Kidney (tissue), 22 donors: Measurements from ENCODE around the gene NKIRAS2. TPM values are rescaled to one million over a fixed set of nuclear protein-coding genes. Genes with fewer than 3 reads are reported as not detected.

ENCODE experiments used
- DNase-seq, 5 donors: peaks; one replicate each; pipeline ENCODE4 v3.0.0-alpha.2; 2013 to 2020
- FAIRE-seq: peaks from 2 replicates; lab custom pipeline; 2012; peaks lifted over from hg19 to GRCh38; lab: Jason Lieb, UNC
- H3K27ac ChIP-seq, 2 donors: one replicate each; pipeline ENCODE4 v1.7.0; 2013; ENCODE audit warnings: low read depth in 2 of 2, low read length in 2 of 2, inconsistent platforms in 1 of 2
- H3K27me3 ChIP-seq: one replicate; pipeline ENCODE4 v1.7.1; 2013; ENCODE audit warnings: low read length, inconsistent platforms; ENCODE audit not compliant: control insufficient read depth, insufficient read depth
- H3K36me3 ChIP-seq, 3 donors: one replicate each; pipeline versions ENCODE4 v1.7.0 to v1.7.1; 2013; ENCODE audit warnings: low read length in 3 of 3, control low read depth in 1 of 3, inconsistent platforms in 1 of 3; ENCODE audit not compliant: insufficient read depth in 3 of 3, control insufficient read depth in 2 of 3
- H3K4me1 ChIP-seq, 3 donors: one replicate each; pipeline versions ENCODE4 v1.7.0 to v1.7.1; 2013; ENCODE audit warnings: low read length in 3 of 3, inconsistent platforms in 1 of 3, low read depth in 1 of 3; ENCODE audit not compliant: control insufficient read depth in 2 of 3, insufficient read depth in 2 of 3
- H3K4me3 ChIP-seq, 3 donors: one replicate each; pipeline versions ENCODE4 v1.7.0 to v1.8.1; 2013; ENCODE audit warnings: low read length in 3 of 3, control low read depth in 1 of 3, inconsistent platforms in 1 of 3
- H3K9ac ChIP-seq, 3 donors: one replicate each; pipeline versions ENCODE4 v1.7.0 to v1.7.1; 2013; ENCODE audit warnings: low read length in 3 of 3, control low read depth in 1 of 3, inconsistent platforms in 1 of 3
- H3K9me3 ChIP-seq, 3 donors: one replicate each; pipeline versions ENCODE4 v1.7.0 to v1.7.1; 2013; ENCODE audit warnings: low read length in 3 of 3, control low read depth in 1 of 3, inconsistent platforms in 1 of 3; ENCODE audit not compliant: control insufficient read depth in 2 of 3, insufficient read depth in 1 of 3
- intact Hi-C: fragments of 100-400 bp; cut with DNase I; formaldehyde crosslinking; loops from one replicate; pipeline ENCODE4 v1.11.1; 2022
- long read RNA-seq, 10 donors: library from polyadenylated mRNA in 1 of 10; unstranded in 1 of 10; transcript quantifications; one replicate each; pipeline ENCODE4 v2.0.0 and lab custom pipeline, GENCODE V29; 2021 to 2026
- polyA plus RNA-seq: library from polyadenylated mRNA; stranded (reverse); fragments of 350-450 nt; fragmentation: Illumina TruSeq; extraction: RNeasy Lipid Tissue Mini Kit (QIAGEN cat#74804); gene quantifications from one replicate; pipeline ENCODE4 v1.2.3, GENCODE V29; 2014; ENCODE audit warnings: low read depth, low replicate concordance; ENCODE audit not compliant: insufficient read depth
- total RNA-seq: library from RNA; stranded (reverse); fragmentation: NEBNext Ultra II Directional; extraction: Animal tissue kit (Norgen Biotek cat#: 25700); gene quantifications from one replicate; pipeline ENCODE4 v1.2.1, GENCODE V29; 2021
- TF ChIP-seq, protein P1 (sequence below): IDR thresholded peaks from 3 replicates; pipeline ENCODE4 v1.5.1; 2012; ENCODE audit warnings: mild to moderate bottlenecking, moderate library complexity, borderline replicate concordance; ENCODE audit not compliant: insufficient read depth; ENCODE audit errors: extremely low read depth
- donor health status: control.
- donor health status: control.
- donor health status: control.
- donor health status: control.
- donor health status: control.
- donor health status: DM: yes; HTN: yes; CAD: no.
- donor health status: Normal renal cell carcinoma (clear cell type).

Gene NKIRAS2
- total RNA-seq (26.8 TPM), polyA plus RNA-seq (21.2 TPM)
- long read RNA-seq, donor 1, full-length matches to known transcripts: 20 of 62 reads
- long read RNA-seq, donor 1, partial matches to known transcripts: 42 of 62 reads
- long read RNA-seq, donor 1, other reads (novel, unspliced or antisense): 0 of 62 reads
- long read RNA-seq, donor 2, full-length matches to known transcripts: 30 of 30 reads
- long read RNA-seq, donor 2, partial matches to known transcripts: 0 of 30 reads
- long read RNA-seq, donor 2, other reads (novel, unspliced or antisense): 0 of 30 reads
- long read RNA-seq, donor 3, full-length matches to known transcripts: 21 of 30 reads
- long read RNA-seq, donor 3, partial matches to known transcripts: 9 of 30 reads
- long read RNA-seq, donor 3, other reads (novel, unspliced or antisense): 0 of 30 reads
- long read RNA-seq, donor 4, full-length matches to known transcripts: 38 of 38 reads
- long read RNA-seq, donor 4, partial matches to known transcripts: 0 of 38 reads
- long read RNA-seq, donor 4, other reads (novel, unspliced or antisense): 0 of 38 reads
- long read RNA-seq, donor 5, full-length matches to known transcripts: 3 of 9 reads
- long read RNA-seq, donor 5, partial matches to known transcripts: 6 of 9 reads
- long read RNA-seq, donor 5, other reads (novel, unspliced or antisense): 0 of 9 reads
- long read RNA-seq, donor 6, full-length matches to known transcripts: 3 of 3 reads
- long read RNA-seq, donor 6, partial matches to known transcripts: 0 of 3 reads
- long read RNA-seq, donor 6, other reads (novel, unspliced or antisense): 0 of 3 reads
- long read RNA-seq, donor 7, full-length matches to known transcripts: 28 of 40 reads
- long read RNA-seq, donor 7, partial matches to known transcripts: 1 of 40 reads
- long read RNA-seq, donor 7, other reads (novel, unspliced or antisense): 11 of 40 reads
- long read RNA-seq, donor 8, full-length matches to known transcripts: 29 of 29 reads
- long read RNA-seq, donor 8, partial matches to known transcripts: 0 of 29 reads
- long read RNA-seq, donor 8, other reads (novel, unspliced or antisense): 0 of 29 reads
- long read RNA-seq, donor 9, full-length matches to known transcripts: 11 of 11 reads
- long read RNA-seq, donor 9, partial matches to known transcripts: 0 of 11 reads
- long read RNA-seq, donor 9, other reads (novel, unspliced or antisense): 0 of 11 reads
- long read RNA-seq, donor 10, full-length matches to known transcripts: 18 of 18 reads
- long read RNA-seq, donor 10, partial matches to known transcripts: 0 of 18 reads
- long read RNA-seq, donor 10, other reads (novel, unspliced or antisense): 0 of 18 reads

DNA sequence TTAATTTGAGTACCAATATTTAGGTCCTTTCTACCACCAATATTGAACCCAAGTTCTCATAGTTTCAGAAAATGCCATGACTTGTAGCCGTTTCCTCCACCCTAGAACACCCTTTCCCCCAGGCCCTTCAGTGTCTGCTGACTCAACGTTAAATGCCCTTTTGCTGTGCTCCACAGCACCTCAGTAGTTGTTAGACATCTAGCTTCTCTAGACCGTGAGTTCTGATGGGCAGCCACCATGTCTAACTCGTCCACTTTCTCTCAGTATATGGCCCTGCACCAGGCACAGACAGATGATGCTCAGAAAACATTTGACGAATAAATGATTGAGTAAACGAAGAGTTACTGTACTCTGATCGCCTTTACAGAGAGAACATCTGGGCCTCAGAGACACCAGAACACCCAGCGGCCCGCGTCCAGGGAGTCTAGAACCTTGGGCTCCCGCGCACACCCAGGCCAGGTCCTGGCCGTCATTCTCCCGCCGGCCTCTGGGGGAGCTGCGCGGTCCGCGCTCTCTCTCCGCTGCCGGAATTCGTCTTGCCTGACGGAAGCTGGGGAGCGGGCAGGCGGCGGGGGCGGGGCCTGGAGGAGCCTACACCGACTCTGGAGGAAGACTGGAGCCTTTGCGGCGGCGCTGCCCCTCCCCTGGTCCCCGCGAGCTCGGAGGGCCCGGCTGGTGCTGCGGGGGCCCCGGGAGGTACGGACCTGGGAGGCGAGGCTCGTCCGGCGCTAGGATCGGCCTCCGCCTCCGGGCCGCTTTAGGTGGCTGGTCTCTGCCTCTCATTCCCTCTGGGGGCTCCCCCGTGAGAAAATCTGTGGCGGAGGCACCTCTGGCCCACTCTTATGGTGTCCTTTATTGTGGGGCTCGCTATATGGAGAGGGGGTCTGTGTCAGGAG lies at the start of gene NKIRAS2:
TSS of gene NKIRAS2 (plus strand) at position 582 of the 896 bp plus-strand sequence. CDS start 1,488 bp downstream, outside the sequence.
- DNase-seq (peak; percentile 93 to 98 (median 96)), FAIRE-seq (no peak)
- peak within 1 kb of the TSS; percentile 61 to 73 for H3K27ac ChIP-seq
- H3K27me3 ChIP-seq: no peaks in the 10 kb centered on the region
- intact Hi-C loops: no loop called here
- no peaks in the 10 kb centered on the region for H3K9me3 ChIP-seq
- H3K4me1 ChIP-seq: peaks cover 4 to 31% (median 27%) of the 10 kb centered on the region in 3 donors
- peak within 1 kb of the TSS; percentile 68 to 87 (median 73) for H3K4me3 ChIP-seq
- H3K9ac ChIP-seq: peak within 1 kb of the TSS; percentile 57 to 95 (median 94)
- H3K36me3 ChIP-seq: peaks cover 0 to 14% (median 8%) of the 10 kb centered on the region in 3 donors
- TF ChIP-seq, protein P1, sequence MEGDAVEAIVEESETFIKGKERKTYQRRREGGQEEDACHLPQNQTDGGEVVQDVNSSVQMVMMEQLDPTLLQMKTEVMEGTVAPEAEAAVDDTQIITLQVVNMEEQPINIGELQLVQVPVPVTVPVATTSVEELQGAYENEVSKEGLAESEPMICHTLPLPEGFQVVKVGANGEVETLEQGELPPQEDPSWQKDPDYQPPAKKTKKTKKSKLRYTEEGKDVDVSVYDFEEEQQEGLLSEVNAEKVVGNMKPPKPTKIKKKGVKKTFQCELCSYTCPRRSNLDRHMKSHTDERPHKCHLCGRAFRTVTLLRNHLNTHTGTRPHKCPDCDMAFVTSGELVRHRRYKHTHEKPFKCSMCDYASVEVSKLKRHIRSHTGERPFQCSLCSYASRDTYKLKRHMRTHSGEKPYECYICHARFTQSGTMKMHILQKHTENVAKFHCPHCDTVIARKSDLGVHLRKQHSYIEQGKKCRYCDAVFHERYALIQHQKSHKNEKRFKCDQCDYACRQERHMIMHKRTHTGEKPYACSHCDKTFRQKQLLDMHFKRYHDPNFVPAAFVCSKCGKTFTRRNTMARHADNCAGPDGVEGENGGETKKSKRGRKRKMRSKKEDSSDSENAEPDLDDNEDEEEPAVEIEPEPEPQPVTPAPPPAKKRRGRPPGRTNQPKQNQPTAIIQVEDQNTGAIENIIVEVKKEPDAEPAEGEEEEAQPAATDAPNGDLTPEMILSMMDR: peak; percentile 84

DNA sequence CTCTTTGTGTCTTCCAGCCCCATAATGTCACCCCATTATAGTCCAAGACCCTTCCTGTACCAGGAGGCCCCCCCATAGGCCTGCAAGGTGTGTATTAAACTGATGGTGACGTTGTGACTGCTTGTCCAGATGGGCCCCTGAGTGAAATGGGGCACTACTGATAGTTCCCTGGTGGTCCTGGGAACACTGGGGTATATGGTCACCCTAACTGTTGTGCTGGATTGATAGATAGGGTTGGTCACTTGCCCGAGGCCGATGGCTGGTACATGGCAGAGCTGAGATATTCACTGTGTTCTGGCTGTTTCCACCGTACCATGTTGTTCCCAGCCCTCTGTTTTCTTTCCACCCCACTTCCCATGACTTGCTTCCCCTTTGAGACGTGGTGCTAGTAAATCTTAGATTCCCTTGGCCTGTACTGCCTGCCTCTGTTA lies 49.0 kb upstream of the NKIRAS2 start:
- TF ChIP-seq, protein P1: no peak
- intact Hi-C loops: no loop called here
- Histone ChIP-seq H3K4me1 (peaks cover 0 to 59% (median 49%) of the 10 kb centered on the region in 3 donors), H3K4me3 (no peak overlapping the region), H3K9me3 (no peaks in the 10 kb centered on the region), H3K9ac (peak overlapping the region in 2 of 3 donors; percentile 4 to 57), H3K27ac (no peak overlapping the region), H3K36me3 (peaks cover 4 to 25% (median 9%) of the 10 kb centered on the region in 3 donors), H3K27me3 (no peaks in the 10 kb centered on the region)
- FAIRE-seq: no peak
- DNase-seq: peak in 1 of 5 donors; percentile 19
